SH-SY5Y (cell line): ENCODE data around the gene DUSP21.

Experiments
- GATA2 ChIP-seq: IDR thresholded peaks from 2 replicates; pipeline ENCODE4 v1.6.1; 2011; ENCODE audit warnings: mild to moderate bottlenecking, low read depth, low read length
- GATA3 ChIP-seq: IDR thresholded peaks from 2 replicates; pipeline ENCODE4 v1.6.1; 2011; ENCODE audit warnings: low read depth, mild to moderate bottlenecking, low read length, moderate library complexity

The DUSP21 gene

GRCh38 chrX:44872821-44873414 is 29.1 kb downstream of the DUSP21 start, which contains the start of gene KDM6A:
KDM6A (plus strand) TSS chrX:44873188; CDS start chrX:44873552, 364 bp downstream.
- TF ChIP-seq GATA2 (no peak), GATA3 (no peak)

DNA sequence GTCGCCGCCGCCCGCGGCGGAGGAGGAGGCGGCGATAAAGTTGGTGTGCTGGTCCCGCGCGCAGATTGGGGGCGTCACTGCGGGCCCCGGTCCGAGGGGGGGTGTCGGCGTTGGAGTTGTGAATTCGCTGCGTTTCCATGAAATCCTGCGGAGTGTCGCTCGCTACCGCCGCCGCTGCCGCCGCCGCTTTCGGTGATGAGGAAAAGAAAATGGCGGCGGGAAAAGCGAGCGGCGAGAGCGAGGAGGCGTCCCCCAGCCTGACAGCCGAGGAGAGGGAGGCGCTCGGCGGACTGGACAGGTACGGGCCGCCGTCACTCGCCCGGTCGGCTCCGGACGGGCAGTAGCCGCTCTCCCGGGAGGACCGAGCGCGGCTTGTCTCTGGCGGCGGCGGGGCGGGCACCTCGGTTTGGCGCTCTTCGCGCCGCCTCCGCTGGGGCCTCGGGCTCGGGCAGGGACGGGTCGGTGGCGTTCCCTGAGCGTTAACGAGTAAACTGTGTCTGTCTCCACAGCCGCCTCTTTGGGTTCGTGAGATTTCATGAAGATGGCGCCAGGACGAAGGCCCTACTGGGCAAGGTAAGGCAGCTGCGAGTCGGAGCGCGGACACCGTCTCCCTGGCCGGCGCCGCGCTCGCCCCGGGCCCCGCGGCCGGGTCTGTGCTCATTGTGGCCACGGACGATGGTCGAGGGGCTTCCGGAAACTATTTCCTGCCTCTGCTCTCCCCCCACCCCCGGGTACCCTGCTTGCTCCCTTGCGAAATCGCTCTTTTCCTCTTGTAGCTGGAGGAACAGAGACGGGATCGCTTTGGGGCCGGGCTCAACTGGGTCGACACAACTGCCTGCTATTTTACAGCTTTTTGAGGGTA is 29.8 kb downstream of the DUSP21 start:
- TF ChIP-seq GATA2 (no peak), GATA3 (no peak)

- TF ChIP-seq GATA2 (no peak), GATA3 (no peak)
Observed at GRCh38 chrX:44874420-44875184, 30.8 kb downstream of the DUSP21 start.

GRCh38 chrX:44875185-44875489 is 31.3 kb downstream of the DUSP21 start:
- TF ChIP-seq GATA2 = no peak
- TF ChIP-seq GATA3 = no peak

- TF ChIP-seq GATA2 (no peak), GATA3 (no peak)
Observed at GRCh38 chrX:44876086-44876485, 32.3 kb downstream of the DUSP21 start.

DNA sequence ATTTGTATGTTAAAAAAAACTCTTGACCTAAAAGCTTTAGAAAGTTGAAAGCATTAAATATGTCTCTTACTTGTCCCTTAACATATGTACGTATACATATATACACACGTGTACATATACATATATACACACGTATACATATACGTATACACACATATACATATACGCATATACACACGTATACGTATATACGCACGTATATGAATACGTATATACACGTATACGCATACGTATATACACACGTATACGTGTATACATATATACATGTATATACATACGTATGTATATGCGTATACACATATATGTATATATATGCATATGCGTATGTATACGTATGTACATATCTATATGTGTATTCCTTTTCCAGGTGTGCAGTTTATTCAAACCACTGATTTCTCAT is 32.9 kb downstream of the DUSP21 start:
- no peak for TF ChIP-seq GATA2
- no peak for TF ChIP-seq GATA3

DNA sequence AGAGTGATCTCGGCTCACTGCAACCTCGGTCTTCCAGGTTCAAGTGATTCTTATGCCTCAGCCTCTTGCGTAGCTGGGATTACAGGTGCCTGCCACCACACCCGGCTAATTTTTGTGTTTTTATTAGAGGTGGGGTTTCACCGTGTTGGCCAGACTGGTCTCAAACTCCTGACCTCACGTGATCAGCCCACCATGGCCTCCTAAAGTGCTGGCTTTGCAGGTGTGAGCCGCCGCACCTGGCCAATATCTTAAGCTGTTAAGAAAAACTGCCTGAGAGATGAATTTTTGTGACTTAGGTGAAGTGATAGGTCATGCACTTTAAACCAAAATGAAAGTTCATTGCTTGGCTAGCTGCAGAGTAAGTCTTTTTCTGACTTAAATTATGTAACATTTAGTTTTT is 35.0 kb downstream of the DUSP21 start:
- TF ChIP-seq GATA3 (no peak), GATA2 (no peak)

- TF ChIP-seq GATA2 = no peak
- TF ChIP-seq GATA3 = no peak
Observed at GRCh38 chrX:44881549-44881948, 37.7 kb downstream of the DUSP21 start.

GRCh38 chrX:44882635-44883034 is 38.8 kb downstream of the DUSP21 start:
- no peak for TF ChIP-seq GATA2
- TF ChIP-seq GATA3 = no peak

DNA sequence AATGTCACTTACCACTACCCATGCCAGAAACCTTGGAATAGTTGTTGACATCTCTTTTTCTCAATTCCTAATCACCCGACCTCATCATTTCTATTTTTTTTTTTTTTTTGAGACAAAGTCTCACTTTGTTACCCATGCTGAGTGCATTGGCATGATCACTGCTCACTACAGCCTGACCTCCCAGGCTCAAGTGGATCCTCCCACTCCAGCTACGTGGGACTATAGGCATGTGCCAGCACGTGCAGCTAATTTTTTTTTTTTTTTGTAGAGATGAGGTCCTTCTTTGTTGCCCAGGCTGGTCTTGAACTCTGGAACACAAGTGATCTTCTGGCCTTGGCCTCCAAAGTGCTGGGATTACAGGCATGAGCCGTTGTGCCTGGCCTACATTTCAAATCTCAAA is 41.1 kb downstream of the DUSP21 start:
- TF ChIP-seq GATA3 = no peak
- no peak for TF ChIP-seq GATA2

GRCh38 chrX:44889824-44890223 is 46.0 kb downstream of the DUSP21 start:
- no peak for TF ChIP-seq GATA2
- TF ChIP-seq GATA3 = no peak

DNA sequence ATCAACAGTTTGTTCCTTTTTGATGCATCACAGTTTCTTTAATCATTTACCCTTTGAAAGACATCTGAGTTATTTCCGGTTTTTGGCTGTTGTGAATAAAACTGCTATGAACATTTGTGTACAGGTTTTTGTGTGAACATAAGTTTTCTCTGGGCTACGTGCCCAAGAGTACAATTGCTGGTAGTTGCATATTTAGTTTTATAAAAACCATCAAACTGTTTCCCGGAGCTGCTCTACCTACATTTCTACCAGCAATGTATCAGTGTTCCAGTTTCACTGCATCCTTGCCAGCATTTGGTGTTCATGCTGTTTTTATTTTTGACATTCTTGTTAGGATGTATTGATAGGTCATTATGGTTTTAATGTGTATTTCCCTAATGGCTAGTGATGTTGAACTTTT is 46.4 kb downstream of the DUSP21 start:
- TF ChIP-seq GATA2 = no peak
- no peak for TF ChIP-seq GATA3

- TF ChIP-seq GATA3 (no peak), GATA2 (no peak)
Observed at GRCh38 chrX:44891642-44892041, 47.8 kb downstream of the DUSP21 start.
